PFSK-1 (cell line): ENCODE results near the gene CXCL12.

Experiments
- FOXP2 ChIP-seq: optimal IDR thresholded peaks from 2 replicates; pipeline ENCODE3; 2011; ENCODE audit warnings: borderline replicate concordance, control low read depth, inconsistent platforms; ENCODE audit not compliant: insufficient read depth; ENCODE audit errors: extremely low read length, extremely low read depth
- POLR2AphosphoS5 ChIP-seq: IDR thresholded peaks from 2 replicates; pipeline ENCODE4 v1.6.1; 2012; ENCODE audit warnings: low read depth, mild to moderate bottlenecking, control low read depth, low read length, moderate library complexity
- SIN3A ChIP-seq: IDR thresholded peaks from 2 replicates; pipeline ENCODE4 v1.6.1; 2012; ENCODE audit warnings: mild to moderate bottlenecking, low read length, moderate library complexity, borderline replicate concordance; ENCODE audit not compliant: insufficient read depth
- TAF1 ChIP-seq: IDR thresholded peaks from 2 replicates; pipeline ENCODE4 v1.6.1; 2012; ENCODE audit warnings: low read length, control low read depth, borderline replicate concordance; ENCODE audit not compliant: insufficient read depth
- TF ChIP-seq, protein P1 (sequence below), 2 experiments: IDR thresholded peaks; 2 replicates each; pipeline versions ENCODE4 v1.6.1 to v1.8.0; 2011 to 2012; ENCODE audit warnings: low read depth in 2 of 2, low read length in 2 of 2, control low read depth in 1 of 2, inconsistent platforms in 1 of 2, mild to moderate bottlenecking in 1 of 2, moderate library complexity in 1 of 2; ENCODE audit not compliant: insufficient read depth in 1 of 2

Gene CXCL12

DNA sequence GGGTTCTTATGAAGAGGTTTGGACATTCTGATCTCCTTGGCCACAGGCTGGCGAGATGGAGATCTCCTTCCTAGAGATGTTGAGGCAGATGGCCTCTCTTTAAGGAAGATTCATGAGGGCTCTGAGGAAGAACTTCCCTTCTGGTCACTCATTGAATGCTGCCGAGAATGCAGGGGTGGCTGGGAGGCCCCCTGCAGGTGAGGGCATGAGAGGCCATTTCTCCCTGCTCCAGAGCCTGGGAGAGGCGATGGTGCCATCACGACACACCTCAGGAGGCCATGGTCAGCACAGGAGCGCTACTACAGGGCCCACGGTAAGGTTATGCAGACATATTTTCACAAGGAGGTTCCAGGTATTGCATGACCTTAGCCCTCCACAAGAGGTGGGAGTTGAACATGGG, 40.2 kb downstream of the CXCL12 start:
- TF ChIP-seq, protein P1, sequence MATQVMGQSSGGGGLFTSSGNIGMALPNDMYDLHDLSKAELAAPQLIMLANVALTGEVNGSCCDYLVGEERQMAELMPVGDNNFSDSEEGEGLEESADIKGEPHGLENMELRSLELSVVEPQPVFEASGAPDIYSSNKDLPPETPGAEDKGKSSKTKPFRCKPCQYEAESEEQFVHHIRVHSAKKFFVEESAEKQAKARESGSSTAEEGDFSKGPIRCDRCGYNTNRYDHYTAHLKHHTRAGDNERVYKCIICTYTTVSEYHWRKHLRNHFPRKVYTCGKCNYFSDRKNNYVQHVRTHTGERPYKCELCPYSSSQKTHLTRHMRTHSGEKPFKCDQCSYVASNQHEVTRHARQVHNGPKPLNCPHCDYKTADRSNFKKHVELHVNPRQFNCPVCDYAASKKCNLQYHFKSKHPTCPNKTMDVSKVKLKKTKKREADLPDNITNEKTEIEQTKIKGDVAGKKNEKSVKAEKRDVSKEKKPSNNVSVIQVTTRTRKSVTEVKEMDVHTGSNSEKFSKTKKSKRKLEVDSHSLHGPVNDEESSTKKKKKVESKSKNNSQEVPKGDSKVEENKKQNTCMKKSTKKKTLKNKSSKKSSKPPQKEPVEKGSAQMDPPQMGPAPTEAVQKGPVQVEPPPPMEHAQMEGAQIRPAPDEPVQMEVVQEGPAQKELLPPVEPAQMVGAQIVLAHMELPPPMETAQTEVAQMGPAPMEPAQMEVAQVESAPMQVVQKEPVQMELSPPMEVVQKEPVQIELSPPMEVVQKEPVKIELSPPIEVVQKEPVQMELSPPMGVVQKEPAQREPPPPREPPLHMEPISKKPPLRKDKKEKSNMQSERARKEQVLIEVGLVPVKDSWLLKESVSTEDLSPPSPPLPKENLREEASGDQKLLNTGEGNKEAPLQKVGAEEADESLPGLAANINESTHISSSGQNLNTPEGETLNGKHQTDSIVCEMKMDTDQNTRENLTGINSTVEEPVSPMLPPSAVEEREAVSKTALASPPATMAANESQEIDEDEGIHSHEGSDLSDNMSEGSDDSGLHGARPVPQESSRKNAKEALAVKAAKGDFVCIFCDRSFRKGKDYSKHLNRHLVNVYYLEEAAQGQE (IDR thresholded peaks at IDR 0.05; ENCODE audit: insufficient read depth in 1 of 2, low read depth in 2 of 2, low read length in 2 of 2): no peak
- TF ChIP-seq FOXP2: no peak
- TF ChIP-seq TAF1: no peak
- no peak for TF ChIP-seq SIN3A
- no peak for TF ChIP-seq POLR2AphosphoS5

DNA sequence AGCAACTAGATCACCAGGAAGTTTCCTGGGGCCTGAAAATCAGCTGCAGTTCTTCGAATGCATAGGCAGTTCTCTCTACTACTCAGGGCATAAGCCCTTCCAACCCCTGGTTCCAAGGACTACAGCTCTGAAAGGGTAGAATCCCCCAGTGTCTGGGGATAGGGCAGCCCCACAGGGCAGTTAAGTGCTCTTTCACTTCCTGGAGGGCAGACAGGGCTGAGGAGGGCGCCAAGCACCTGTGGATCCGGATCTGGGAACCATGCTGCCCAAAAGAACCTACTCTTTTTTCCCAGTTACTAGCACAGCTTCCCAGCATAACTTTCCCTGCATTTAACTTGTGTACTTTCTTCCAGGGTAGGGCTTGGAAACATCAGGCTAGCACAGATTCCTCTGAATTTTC, 41.1 kb downstream of the CXCL12 start:
- no peak for TF ChIP-seq FOXP2
- TF ChIP-seq POLR2AphosphoS5: no peak
- TF ChIP-seq, protein P1 (IDR thresholded peaks at IDR 0.05; ENCODE audit: insufficient read depth in 1 of 2, low read depth in 2 of 2, low read length in 2 of 2): no peak

DNA sequence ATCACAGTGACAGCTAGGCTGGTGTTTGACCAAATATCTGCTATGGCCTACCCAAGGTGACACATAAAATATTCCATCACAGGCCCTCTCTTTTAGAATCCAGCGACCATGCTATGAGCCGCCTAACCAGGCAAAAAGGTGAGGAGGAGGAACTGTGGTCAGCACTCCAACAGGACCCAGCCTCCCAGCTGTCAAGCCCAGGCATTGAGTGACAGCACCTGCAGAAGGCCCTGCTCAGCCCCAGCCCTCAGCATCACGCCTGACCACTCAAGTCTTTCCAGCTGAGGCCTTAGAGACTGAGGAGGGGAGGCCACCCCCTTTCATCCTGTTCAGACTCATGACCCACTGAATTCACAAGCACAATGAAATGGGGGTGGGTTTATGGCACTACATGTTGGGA, 43.0 kb downstream of the CXCL12 start:
- TF ChIP-seq POLR2AphosphoS5: no peak
- TF ChIP-seq SIN3A: no peak
- TF ChIP-seq, protein P1 (IDR thresholded peaks at IDR 0.05; ENCODE audit: insufficient read depth in 1 of 2, low read depth in 2 of 2, low read length in 2 of 2): no peak
- TF ChIP-seq TAF1: no peak
- no peak for TF ChIP-seq FOXP2

DNA sequence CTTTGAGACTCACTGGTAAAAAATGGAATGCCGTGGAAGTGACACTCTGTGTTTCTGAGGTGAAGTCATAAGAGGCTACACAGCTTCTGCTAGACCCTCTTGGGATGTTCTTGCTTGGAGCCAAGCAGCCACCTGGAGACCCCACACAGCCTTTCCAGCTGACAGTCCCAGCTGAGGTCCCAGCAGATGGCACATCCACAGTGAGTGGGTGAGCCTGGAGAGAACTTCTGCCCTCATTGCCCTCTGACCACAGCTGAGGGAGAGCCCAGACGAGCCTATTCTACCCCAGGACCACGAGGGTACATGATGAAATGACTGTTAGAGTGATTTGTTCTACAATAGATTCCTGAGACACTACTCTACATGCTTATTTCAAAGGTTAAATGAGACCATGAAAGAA, 44.3 kb downstream of the CXCL12 start:
- no peak for TF ChIP-seq TAF1
- no peak for TF ChIP-seq POLR2AphosphoS5
- no peak for TF ChIP-seq FOXP2
- TF ChIP-seq, protein P1 (IDR thresholded peaks at IDR 0.05; ENCODE audit: insufficient read depth in 1 of 2, low read depth in 2 of 2, low read length in 2 of 2): no peak
- no peak for TF ChIP-seq SIN3A

DNA sequence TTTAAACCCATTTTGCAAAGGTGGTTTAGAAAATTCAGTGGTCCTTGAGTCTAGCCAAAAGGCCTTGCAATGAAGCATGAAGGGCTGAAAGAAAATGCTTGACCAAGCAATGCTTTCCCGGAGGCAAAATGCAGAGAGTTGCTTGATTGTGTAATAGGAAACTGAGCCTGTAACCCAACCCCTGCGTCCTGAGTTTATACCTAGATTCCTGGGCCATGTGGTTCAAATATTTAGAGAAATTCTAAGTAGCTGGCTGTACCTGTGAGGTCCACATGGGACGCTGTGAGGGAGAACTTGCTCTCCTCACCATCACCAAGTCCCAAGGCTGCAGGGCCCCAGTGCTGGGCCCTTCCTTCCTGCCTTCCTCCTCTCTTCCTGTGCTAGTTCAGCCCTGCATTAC, 45.7 kb downstream of the CXCL12 start:
- TF ChIP-seq, protein P1 (IDR thresholded peaks at IDR 0.05; ENCODE audit: insufficient read depth in 1 of 2, low read depth in 2 of 2, low read length in 2 of 2): no peak
- no peak for TF ChIP-seq FOXP2
- no peak for TF ChIP-seq SIN3A
- TF ChIP-seq TAF1: no peak
- no peak for TF ChIP-seq POLR2AphosphoS5
